Measurements from ENCODE around the gene UGT2A2.
A peak's percentile ranks its signal among the peaks of the same experiment; 100 is the strongest.

The UGT2A2 gene

DNA sequence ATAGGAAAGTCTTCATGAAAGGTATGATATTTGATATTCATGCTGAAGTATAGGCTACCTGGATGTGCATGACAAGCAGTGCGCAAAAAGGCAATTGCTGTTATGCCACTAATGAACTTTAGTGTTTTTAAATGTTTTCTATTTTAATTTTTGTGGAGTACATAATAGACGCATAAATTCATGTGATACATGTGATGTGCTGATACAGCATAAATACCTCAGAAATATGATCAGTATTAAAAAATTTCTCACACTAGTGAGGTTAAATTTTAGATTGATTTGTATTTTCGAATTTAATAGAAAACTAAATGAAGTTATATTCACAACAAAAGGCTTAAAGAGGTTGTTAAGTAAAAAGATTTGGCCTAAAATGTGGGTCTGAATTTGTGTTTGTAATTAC is 11.4 kb upstream of the UGT2A2 start:
- H3K4me3 ChIP-seq (ENCODE audit: low read length): no peak overlapping the region
- DNase-seq (ENCODE audit: low read depth): no peak
- TF ChIP-seq, protein P1, sequence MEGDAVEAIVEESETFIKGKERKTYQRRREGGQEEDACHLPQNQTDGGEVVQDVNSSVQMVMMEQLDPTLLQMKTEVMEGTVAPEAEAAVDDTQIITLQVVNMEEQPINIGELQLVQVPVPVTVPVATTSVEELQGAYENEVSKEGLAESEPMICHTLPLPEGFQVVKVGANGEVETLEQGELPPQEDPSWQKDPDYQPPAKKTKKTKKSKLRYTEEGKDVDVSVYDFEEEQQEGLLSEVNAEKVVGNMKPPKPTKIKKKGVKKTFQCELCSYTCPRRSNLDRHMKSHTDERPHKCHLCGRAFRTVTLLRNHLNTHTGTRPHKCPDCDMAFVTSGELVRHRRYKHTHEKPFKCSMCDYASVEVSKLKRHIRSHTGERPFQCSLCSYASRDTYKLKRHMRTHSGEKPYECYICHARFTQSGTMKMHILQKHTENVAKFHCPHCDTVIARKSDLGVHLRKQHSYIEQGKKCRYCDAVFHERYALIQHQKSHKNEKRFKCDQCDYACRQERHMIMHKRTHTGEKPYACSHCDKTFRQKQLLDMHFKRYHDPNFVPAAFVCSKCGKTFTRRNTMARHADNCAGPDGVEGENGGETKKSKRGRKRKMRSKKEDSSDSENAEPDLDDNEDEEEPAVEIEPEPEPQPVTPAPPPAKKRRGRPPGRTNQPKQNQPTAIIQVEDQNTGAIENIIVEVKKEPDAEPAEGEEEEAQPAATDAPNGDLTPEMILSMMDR (conservative IDR thresholded peaks at IDR 0.05; ENCODE audit: low read length): no peak

DNA sequence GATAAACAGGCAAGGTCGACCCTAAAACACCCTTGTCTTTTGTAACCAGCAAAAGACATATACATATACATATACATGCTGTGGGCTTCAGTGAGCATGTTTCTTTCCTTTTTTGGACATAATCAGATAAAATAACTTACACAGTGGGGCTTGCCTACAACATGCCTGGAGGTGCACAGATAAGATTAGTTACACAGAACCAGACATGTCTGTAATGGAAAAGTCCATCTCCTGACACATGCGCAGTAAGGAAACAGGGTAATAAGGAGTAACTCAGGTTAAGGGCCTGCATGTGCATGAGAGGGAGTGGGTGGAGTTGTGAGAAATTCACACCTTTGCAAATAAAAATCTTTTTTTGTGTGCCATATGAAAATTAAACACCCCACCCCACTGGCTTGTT is 10.2 kb upstream of the UGT2A2 start:
- TF ChIP-seq, protein P1 (conservative IDR thresholded peaks at IDR 0.05; ENCODE audit: low read length): no peak
- DNase-seq (ENCODE audit: low read depth): no peak
- no peak overlapping the region for H3K4me3 ChIP-seq (ENCODE audit: low read length)

DNA sequence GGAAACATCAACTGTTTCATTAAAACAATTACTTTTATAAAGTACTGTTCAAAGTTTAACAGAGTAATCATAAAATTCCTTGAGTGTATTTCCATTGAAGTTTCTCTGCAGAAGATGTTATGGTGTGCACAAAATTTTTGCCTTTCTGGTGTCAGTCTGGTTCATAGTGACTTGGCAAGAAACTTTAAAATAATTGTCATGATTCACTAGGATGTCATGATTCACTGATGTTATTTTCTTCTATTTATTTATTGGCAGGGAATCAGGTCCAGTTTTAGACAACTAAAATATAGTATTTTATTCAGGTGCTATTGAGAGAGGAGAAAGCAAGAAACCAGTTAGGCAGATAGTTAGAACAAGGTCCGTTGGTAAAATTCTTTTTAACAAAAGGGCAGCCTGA is 9.8 kb upstream of the UGT2A2 start:
- H3K4me3 ChIP-seq (ENCODE audit: low read length): no peak overlapping the region
- TF ChIP-seq, protein P1 (conservative IDR thresholded peaks at IDR 0.05; ENCODE audit: low read length): no peak
- no peak for DNase-seq (ENCODE audit: low read depth)

DNA sequence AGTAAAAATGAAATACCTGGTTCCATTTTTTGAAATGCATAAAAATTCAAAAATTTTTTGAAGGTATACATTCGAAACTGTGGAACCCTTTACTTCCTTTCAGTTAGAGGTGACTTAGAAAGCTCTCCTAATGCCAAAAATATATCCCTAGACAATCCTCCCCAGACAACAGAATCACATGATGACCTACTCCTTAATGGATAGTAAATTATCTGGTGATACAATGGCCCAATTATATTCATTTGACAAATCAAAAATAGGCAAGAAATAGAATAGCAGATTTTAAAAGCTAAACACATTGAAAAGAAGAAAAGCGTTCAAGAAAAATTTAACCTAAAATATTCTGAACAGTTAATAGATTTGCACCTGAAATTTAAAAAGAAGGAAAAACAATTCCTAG is 3.5 kb upstream of the UGT2A2 start:
- H3K4me3 ChIP-seq (ENCODE audit: low read length): no peak overlapping the region
- TF ChIP-seq, protein P1 (conservative IDR thresholded peaks at IDR 0.05; ENCODE audit: low read length): no peak
- DNase-seq (ENCODE audit: low read depth): no peak

DNA sequence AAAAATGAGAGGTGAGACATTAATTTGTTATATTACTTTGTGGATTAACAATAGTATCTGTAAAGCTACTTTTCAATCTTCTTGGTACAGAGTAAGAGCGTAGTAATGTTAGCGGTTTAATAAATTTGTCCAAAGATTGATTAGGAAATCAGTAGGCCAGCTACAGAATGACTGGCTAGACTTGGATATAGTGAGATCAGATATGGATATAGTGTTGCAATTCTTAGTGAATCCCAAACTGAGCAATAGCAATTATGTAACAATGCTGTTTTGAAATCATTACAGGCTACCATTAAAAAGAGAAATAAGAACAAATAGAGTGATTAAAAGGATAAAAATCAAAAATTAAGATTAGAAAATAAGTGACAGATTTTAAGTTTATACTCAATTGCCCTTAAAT is 847 bp upstream of the UGT2A2 start:
- TF ChIP-seq, protein P1 (conservative IDR thresholded peaks at IDR 0.05; ENCODE audit: low read length): no peak
- DNase-seq (ENCODE audit: low read depth): no peak
- H3K4me3 ChIP-seq (ENCODE audit: low read length): no peak overlapping the region

DNA sequence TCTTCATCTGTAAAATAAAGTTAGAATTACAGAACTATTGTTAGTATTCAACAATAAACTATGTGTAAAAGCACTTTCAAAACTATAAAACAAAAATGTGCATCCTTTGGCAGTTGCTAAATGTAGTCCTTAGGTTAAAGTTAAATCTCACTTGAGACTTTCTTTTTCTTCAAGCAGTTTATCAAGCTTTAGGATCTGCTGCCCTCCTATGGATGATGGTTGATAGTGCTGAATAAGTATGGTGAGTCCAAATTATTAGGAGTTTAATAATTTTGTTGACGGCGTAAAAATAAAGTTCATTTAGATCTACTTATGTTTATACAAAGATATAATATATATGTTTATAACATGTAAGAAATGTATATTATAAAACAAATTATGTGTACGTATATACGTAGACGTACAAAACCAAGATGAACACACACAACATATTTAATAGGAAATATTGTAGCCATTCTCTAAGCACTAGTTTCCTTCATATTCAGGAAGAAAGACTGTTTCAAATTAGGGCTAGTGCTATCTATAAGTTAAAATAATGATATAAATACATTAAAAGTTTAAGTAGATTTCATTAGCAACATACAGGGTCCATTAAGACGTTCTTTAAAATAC is 22.3 kb downstream of the UGT2A2 start:
- peak; percentile 1 for DNase-seq (ENCODE audit: low read depth)

DNA sequence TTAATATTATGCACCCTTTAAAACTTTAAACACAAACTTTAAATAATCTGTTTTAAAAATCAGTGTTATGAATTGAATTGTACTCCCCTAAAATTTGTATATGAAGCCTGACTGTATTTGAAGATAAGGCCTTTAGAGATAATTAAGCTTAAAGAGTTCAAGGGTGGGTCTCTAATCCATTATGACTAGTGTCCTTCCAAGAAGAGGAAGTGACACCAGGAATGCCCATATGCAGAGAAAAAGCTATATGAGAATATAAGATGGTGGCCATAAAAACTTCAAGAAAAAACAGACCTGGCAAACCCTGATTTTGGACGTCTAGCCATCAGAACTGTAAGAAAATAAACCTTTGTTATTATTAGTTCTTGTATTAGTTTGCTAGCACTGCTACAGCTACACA is 29.0 kb downstream of the UGT2A2 start:
- H3K4me3 ChIP-seq (ENCODE audit: low read length): no peak overlapping the region
- TF ChIP-seq, protein P1 (conservative IDR thresholded peaks at IDR 0.05; ENCODE audit: low read length): no peak
- no peak for DNase-seq (ENCODE audit: low read depth)

More for the DNA sequence above, 22.3 kb downstream of the UGT2A2 start:
- H3K4me3 ChIP-seq (ENCODE audit: low read length): no peak overlapping the region
- TF ChIP-seq, protein P1 (conservative IDR thresholded peaks at IDR 0.05; ENCODE audit: low read length): peak; percentile 11; the same call in 1 of the 2 replicates

All from AG10803 (cell line).